PC-9 (cell line): ENCODE data around the gene KDM3B. TPM values are rescaled to one million over a fixed set of nuclear protein-coding genes. Genes with fewer than 3 reads are reported as not detected.

Experiments
- BruUV-seq: library from RNA; stranded (reverse); fragments of 400-500 nt; replicated peaks from 2 replicates; lab custom pipeline; 2021; lab: Mats Ljungman, UMichigan
- CTCF ChIA-PET: fragments of 300-600 bp; sonication (Branson Sonifier 250); formaldehyde crosslinking; loops from one replicate; lab custom pipeline; 2022; ENCODE audit warnings: antibody characterized with exemption; lab: Charles Lee
- POLR2A ChIA-PET: fragments of 300-600 bp; sonication (Branson Sonifier 250); formaldehyde crosslinking; loops from one replicate; lab custom pipeline; 2022; ENCODE audit warnings: antibody characterized with exemption; ENCODE audit not compliant: unreplicated experiment; lab: Charles Lee
- DNase-seq, 2 experiments: peaks; one replicate each; pipeline versions ENCODE4 v3.0.0 to v3.0.0-alpha.2; 2015 to 2022; ENCODE audit warnings: mixed read lengths in 1 of 2
- H2AFZ ChIP-seq: fragments of 200-600 bp; sonication (generic); 2 replicates; pipeline ENCODE4 v1.8.1; 2017; ENCODE audit warnings: antibody characterized with exemption
- H3F3A ChIP-seq: fragments of 200-600 bp; sonication (generic); 2 replicates; pipeline ENCODE4 v1.8.1; 2017; ENCODE audit warnings: antibody characterized with exemption, mild to moderate bottlenecking, low read depth; ENCODE audit not compliant: insufficient read depth
- H3K27ac ChIP-seq: fragments of 200-600 bp; sonication (generic); 2 replicates; pipeline ENCODE4 v1.6.1; 2016; ENCODE audit warnings: mixed run types
- H3K27me3 ChIP-seq: fragments of 200-600 bp; sonication (generic); 2 replicates; pipeline ENCODE4 v1.6.1; 2016; ENCODE audit warnings: low read depth, mixed run types; ENCODE audit not compliant: insufficient read depth
- H3K36me3 ChIP-seq: fragments of 200-600 bp; sonication (generic); 2 replicates; pipeline ENCODE4 v1.6.1; 2016; ENCODE audit warnings: low read depth, mixed run types
- H3K4me1 ChIP-seq: fragments of 200-600 bp; sonication (generic); replicated peaks from 2 replicates; pipeline ENCODE4 v1.6.1; 2016; ENCODE audit warnings: mixed run types; ENCODE audit not compliant: insufficient read depth
- H3K4me2 ChIP-seq: fragments of 200-600 bp; sonication (generic); 2 replicates; pipeline ENCODE4 v1.6.1; 2017; ENCODE audit warnings: mixed run types
- H3K4me3 ChIP-seq: fragments of 200-600 bp; sonication (generic); 2 replicates; pipeline ENCODE4 v1.6.1; 2016; ENCODE audit warnings: mixed run types
- H3K79me2 ChIP-seq: fragments of 200-600 bp; sonication (generic); 2 replicates; pipeline ENCODE4 v1.6.1; 2017; ENCODE audit warnings: low read depth, mixed run types
- H3K9me2 ChIP-seq: fragments of 200-600 bp; sonication (generic); 2 replicates; pipeline ENCODE4 v1.8.1; 2017; ENCODE audit warnings: mild to moderate bottlenecking; ENCODE audit not compliant: insufficient read depth
- H3K9me3 ChIP-seq: fragments of 200-600 bp; sonication (generic); 2 replicates; pipeline ENCODE4 v1.8.1; 2016; ENCODE audit warnings: low read depth; ENCODE audit not compliant: insufficient read depth
- H4K20me1 ChIP-seq: fragments of 200-600 bp; sonication (generic); 2 replicates; pipeline ENCODE4 v1.8.1; 2017; ENCODE audit not compliant: insufficient read depth
- CTCF ChIP-seq: fragments of 200-600 bp; sonication (generic); conservative IDR thresholded peaks from 2 replicates; pipeline ENCODE4 v1.6.1; 2017; ENCODE audit warnings: mixed run types, antibody characterized with exemption, mild to moderate bottlenecking, moderate library complexity
- EZH2 ChIP-seq: fragments of 200-600 bp; sonication (generic); IDR thresholded peaks from 2 replicates; pipeline ENCODE4 v1.8.0; 2017; ENCODE audit warnings: antibody characterized with exemption, low read depth
- intact Hi-C: fragments of 100-400 bp; cut with micrococcal nuclease; formaldehyde crosslinking; loops from one replicate; pipeline ENCODE4 v1.10.0; 2022; ENCODE audit not compliant: unreplicated experiment
- total RNA-seq: library from RNA; stranded (reverse); gene quantifications from 2 replicates; pipeline ENCODE4 v1.2.3, GENCODE V29; 2021

Gene KDM3B
- total RNA-seq, 1 experiment from 2014 or later = 76.7 TPM

DNA sequence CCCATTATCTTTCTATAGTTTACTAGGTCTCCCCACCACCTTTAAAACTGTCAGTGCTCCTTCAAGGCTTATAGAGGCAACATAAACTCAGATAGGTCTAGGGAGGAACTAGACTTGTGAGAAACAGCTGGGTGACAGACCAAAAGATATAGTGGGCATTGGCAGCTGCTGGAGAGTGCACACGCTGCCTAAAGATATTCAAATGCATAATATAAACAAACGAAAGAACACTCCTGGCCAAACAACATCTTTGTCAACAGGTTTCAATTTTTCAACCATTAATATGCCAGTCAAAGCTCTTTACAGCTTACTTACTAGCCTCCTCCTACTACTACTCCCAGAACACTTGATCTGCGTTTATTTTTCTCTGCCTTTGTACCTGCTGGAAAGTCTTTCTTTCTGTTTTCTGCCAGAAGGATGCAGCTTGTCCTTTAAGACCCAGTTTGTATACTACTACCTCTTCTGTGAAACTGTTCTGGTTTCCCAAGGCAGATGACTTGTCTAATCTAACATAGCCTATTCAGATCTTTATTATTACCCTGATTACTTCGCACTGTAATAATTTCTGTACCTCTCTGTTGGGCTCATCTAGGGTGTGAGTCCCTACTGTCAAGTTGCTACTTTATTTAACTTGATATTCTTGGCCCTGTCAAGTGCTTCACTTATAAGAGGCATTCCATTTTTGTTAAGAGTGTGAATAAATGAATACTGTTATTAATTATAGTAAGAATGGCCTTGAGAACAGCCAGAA lies 14.3 kb downstream of the KDM3B start:
- BruUV-seq = no TSS peak
- DNase-seq = no peak
- H3K79me2 ChIP-seq = peaks cover 89% of the 10 kb centered on the region
- H3F3A ChIP-seq = no peaks in the 10 kb centered on the region
- no peaks in the 10 kb centered on the region for H3K9me2 ChIP-seq
- CTCF ChIA-PET = no interaction called here
- H3K9me3 ChIP-seq = no peaks in the 10 kb centered on the region
- no peak overlapping the region for H2AFZ ChIP-seq
- H4K20me1 ChIP-seq = peaks cover 63% of the 10 kb centered on the region
- POLR2A ChIA-PET = no interaction called here
- intact Hi-C loops = no loop called here
- no peaks in the 10 kb centered on the region for H3K36me3 ChIP-seq
- H3K4me3 ChIP-seq = no peak overlapping the region
- no peak overlapping the region for H3K4me2 ChIP-seq
- H3K27me3 ChIP-seq = no peaks in the 10 kb centered on the region
- no peak overlapping the region for H3K27ac ChIP-seq
- TF ChIP-seq EZH2 (no peak), CTCF (no peak)
- no peaks in the 10 kb centered on the region for H3K4me1 ChIP-seq

GRCh38 chr5:138369261-138369660 lies 16.8 kb downstream of the KDM3B start:
- Histone ChIP-seq H3K27ac (no peak overlapping the region), H3K79me2 (peaks cover 68% of the 10 kb centered on the region), H3K36me3 (no peaks in the 10 kb centered on the region), H3K9me3 (no peaks in the 10 kb centered on the region), H2AFZ (no peak overlapping the region), H3K4me3 (no peak overlapping the region), H3K4me1 (no peaks in the 10 kb centered on the region), H4K20me1 (peaks cover 48% of the 10 kb centered on the region), H3K9me2 (no peaks in the 10 kb centered on the region), H3K4me2 (no peak overlapping the region), H3K27me3 (no peaks in the 10 kb centered on the region), H3F3A (no peaks in the 10 kb centered on the region)
- intact Hi-C loops = no loop called here
- CTCF ChIA-PET = no interaction called here
- no peak for TF ChIP-seq EZH2
- TF ChIP-seq CTCF = no peak
- no TSS peak for BruUV-seq
- POLR2A ChIA-PET = no interaction called here
- DNase-seq = no peak

- Histone ChIP-seq H2AFZ (no peak overlapping the region), H3K27me3 (no peaks in the 10 kb centered on the region), H3K36me3 (0 out of 2 replicates have a peak, but pooled peaks cover under 1% of the 10 kb centered on the region), H3K9me3 (no peaks in the 10 kb centered on the region), H3K4me3 (no peak overlapping the region), H3F3A (no peaks in the 10 kb centered on the region), H3K4me1 (no peaks in the 10 kb centered on the region), H3K79me2 (peaks cover 64% of the 10 kb centered on the region), H3K27ac (no peak overlapping the region), H4K20me1 (peaks cover 44% of the 10 kb centered on the region), H3K4me2 (no peak overlapping the region), H3K9me2 (no peaks in the 10 kb centered on the region)
- ChIA-PET POLR2A (no interaction called here), CTCF (interaction anchor here (0.6 kb wide), 1 partner anchor 32 kb away, joined by 4 read pairs; no protein-coding TSS in a partner anchor)
- intact Hi-C loops = no loop called here
- TF ChIP-seq CTCF = no peak
- no peak for TF ChIP-seq EZH2
- no TSS peak for BruUV-seq
- DNase-seq = no peak
Measured at GRCh38 chr5:138369706-138370105, 17.2 kb downstream of the KDM3B start.
